ENCODE data around the gene HHAT.
A peak's percentile ranks its signal among the peaks of the same experiment; 100 is the strongest.

Gene HHAT

GRCh38 chr1:210301615-210302000 lies 27.1 kb upstream of the HHAT start:
- DNase-seq (ENCODE audit: extremely low read depth, low read depth), result peak; percentile 54
- TF ChIP-seq CTCF (IDR thresholded peaks at IDR 0.05; ENCODE audit: low read depth, low read length), result no peak

- TF ChIP-seq CTCF (IDR thresholded peaks at IDR 0.05; ENCODE audit: low read depth, low read length), result no peak
- DNase-seq (ENCODE audit: extremely low read depth, low read depth), result no peak
Measured at GRCh38 chr1:210302501-210302900, 26.2 kb upstream of the HHAT start.

- DNase-seq (ENCODE audit: extremely low read depth, low read depth), result no peak
- TF ChIP-seq CTCF (IDR thresholded peaks at IDR 0.05; ENCODE audit: low read depth, low read length), result no peak
Measured at GRCh38 chr1:210303391-210303790, 25.3 kb upstream of the HHAT start.

- TF ChIP-seq CTCF (IDR thresholded peaks at IDR 0.05; ENCODE audit: low read depth, low read length), result no peak
Measured at GRCh38 chr1:210310562-210311153, 18.0 kb upstream of the HHAT start.

GRCh38 chr1:210311726-210312493 lies 16.8 kb upstream of the HHAT start:
- DNase-seq (ENCODE audit: extremely low read depth, low read depth), result no peak
- no peak for TF ChIP-seq CTCF (IDR thresholded peaks at IDR 0.05; ENCODE audit: low read depth, low read length)

More at GRCh38 chr1:210310562-210311153, 18.0 kb upstream of the HHAT start:
- no peak for DNase-seq (ENCODE audit: extremely low read depth, low read depth)

GRCh38 chr1:210313046-210313595 lies 15.6 kb upstream of the HHAT start:
- no peak for TF ChIP-seq CTCF (IDR thresholded peaks at IDR 0.05; ENCODE audit: low read depth, low read length)
- DNase-seq (ENCODE audit: extremely low read depth, low read depth), result no peak

GRCh38 chr1:210313921-210314320 lies 14.8 kb upstream of the HHAT start:
- DNase-seq (ENCODE audit: extremely low read depth, low read depth), result no peak
- TF ChIP-seq CTCF (IDR thresholded peaks at IDR 0.05; ENCODE audit: low read depth, low read length), result no peak

Data from AG09319 (cell line).